A549 (cell line): ENCODE measurements around the gene PLET1.

Experiments used
- CHD4 ChIP-seq: fragments of 200-600 bp; sonication (generic); IDR thresholded peaks from 2 replicates; pipeline ENCODE4 v1.6.1; 2016; ENCODE audit warnings: antibody characterized with exemption, mild to moderate bottlenecking, borderline replicate concordance
- POLR2A ChIP-seq: IDR thresholded peaks from 2 replicates; pipeline ENCODE4 v1.6.1; 2012; ENCODE audit warnings: mild to moderate bottlenecking, low read length

GRCh38 chr11:112271242-112271641 lies 10.6 kb upstream of the PLET1 start:
- no peak for TF ChIP-seq CHD4
- TF ChIP-seq POLR2A, result no peak
